ENCODE data around the gene PDZK1IP1. TPM values are rescaled to one million over a fixed set of nuclear protein-coding genes. Genes with fewer than 3 reads are reported as not detected.

PDZK1IP1 gene
- total and polyA plus RNA-seq, 4 donors: 0.75 to 2.2 (median 0.98) TPM

GRCh38 chr1:47191940-47192457 is 2.2 kb upstream of the PDZK1IP1 start:
- peak; percentile 40 for DNase-seq (ENCODE audit: low spot score)
- Histone ChIP-seq H3K9me3 (ENCODE audit: control insufficient read depth in 4 of 4, low read length in 3 of 4) (no peaks in the 10 kb centered on the region), H3K4me1 (ENCODE audit: control insufficient read depth in 4 of 4, insufficient read depth in 4 of 4, low read length in 3 of 4) (peaks cover 0 to 6% (median 3%) of the 10 kb centered on the region in 4 donors), H3K9ac (ENCODE audit: low read depth in 1 of 2, low read length in 2 of 2) (no peak overlapping the region), H3K27ac (ENCODE audit: low read depth in 1 of 2, low read length in 2 of 2) (no peak overlapping the region), H3K27me3 (ENCODE audit: control insufficient read depth in 4 of 4, insufficient read depth in 4 of 4, low read length in 3 of 4) (no peaks in the 10 kb centered on the region), H3K4me3 (ENCODE audit: low read depth in 1 of 3, low read length in 3 of 3) (no peak overlapping the region), H3K36me3 (ENCODE audit: control insufficient read depth in 4 of 4, insufficient read depth in 3 of 4, low read depth in 1 of 4, low read length in 3 of 4) (no peaks in the 10 kb centered on the region)
- TF ChIP-seq CTCF (IDR thresholded peaks at IDR 0.05; ENCODE audit: low read depth, low read length, missing input control) (no peak), HNF4A (conservative IDR thresholded peaks at IDR 0.05) (no peak), TAF1 (conservative IDR thresholded peaks at IDR 0.05) (no peak), RXRA (IDR thresholded peaks at IDR 0.05) (no peak), FOXA1 (IDR thresholded peaks at IDR 0.05) (no peak), ATF3 (IDR thresholded peaks at IDR 0.05) (no peak), REST (IDR thresholded peaks at IDR 0.05) (no peak)
- 86% methylated on average over 4 of the region's 4 CpGs for WGBS

- 96% methylated on average over 6 of the region's 6 CpGs for WGBS
- H3K27ac ChIP-seq (ENCODE audit: low read depth in 1 of 2, low read length in 2 of 2): no peak overlapping the region
- DNase-seq (ENCODE audit: low spot score): peak; percentile 35
- H3K36me3 ChIP-seq (ENCODE audit: control insufficient read depth in 4 of 4, insufficient read depth in 3 of 4, low read depth in 1 of 4, low read length in 3 of 4): no peaks in the 10 kb centered on the region
- H3K4me3 ChIP-seq (ENCODE audit: low read depth in 1 of 3, low read length in 3 of 3): no peak overlapping the region
- no peaks in the 10 kb centered on the region for H3K9me3 ChIP-seq (ENCODE audit: control insufficient read depth in 4 of 4, low read length in 3 of 4)
- no peak overlapping the region for H3K9ac ChIP-seq (ENCODE audit: low read depth in 1 of 2, low read length in 2 of 2)
- H3K27me3 ChIP-seq (ENCODE audit: control insufficient read depth in 4 of 4, insufficient read depth in 4 of 4, low read length in 3 of 4): no peaks in the 10 kb centered on the region
- TF ChIP-seq ZBTB33 (IDR thresholded peaks at IDR 0.05) (no peak), REST (IDR thresholded peaks at IDR 0.05) (no peak), FOXA2 (IDR thresholded peaks at IDR 0.05) (no peak), YY1 (IDR thresholded peaks at IDR 0.05) (no peak), JUND (IDR thresholded peaks at IDR 0.05) (no peak), RXRA (IDR thresholded peaks at IDR 0.05) (no peak), EGR1 (IDR thresholded peaks at IDR 0.05; ENCODE audit: low read depth in 2 of 2) (no peak), TAF1 (conservative IDR thresholded peaks at IDR 0.05) (no peak)
- H3K4me1 ChIP-seq (ENCODE audit: control insufficient read depth in 4 of 4, insufficient read depth in 4 of 4, low read length in 3 of 4): peaks cover 0 to 6% (median 3%) of the 10 kb centered on the region in 4 donors
Measured at GRCh38 chr1:47190857-47191256, 1.0 kb upstream of the PDZK1IP1 start.
